HG02610 (cell line): ENCODE measurements around the gene KCNK1.
A peak's percentile ranks its signal among the peaks of the same experiment; 100 is the strongest.
"Not testable (repeated sequence)": the region's sequence is repeated elsewhere in the genome, so short reads cannot be mapped to it uniquely, and the experiment has no call there.

Experiments used
- ATAC-seq: cut with Tn5 transposase; IDR thresholded peaks from one replicate; pipeline ENCODE4 v1.9.1; 2021; ENCODE audit warnings: mild to moderate bottlenecking, moderate library complexity; ENCODE audit not compliant: unreplicated experiment

The KCNK1 gene

GRCh38 chr1:233607252-233608119 lies 6.4 kb upstream of the KCNK1 start:
- ATAC-seq = no peak

GRCh38 chr1:233608988-233609387 lies 4.9 kb upstream of the KCNK1 start:
- no peak for ATAC-seq

GRCh38 chr1:233609926-233610325 lies 4.0 kb upstream of the KCNK1 start:
- no peak for ATAC-seq

GRCh38 chr1:233610628-233611027 lies 3.3 kb upstream of the KCNK1 start:
- no peak for ATAC-seq

GRCh38 chr1:233611363-233611762 lies 2.5 kb upstream of the KCNK1 start:
- not testable (repeated sequence) for ATAC-seq

DNA sequence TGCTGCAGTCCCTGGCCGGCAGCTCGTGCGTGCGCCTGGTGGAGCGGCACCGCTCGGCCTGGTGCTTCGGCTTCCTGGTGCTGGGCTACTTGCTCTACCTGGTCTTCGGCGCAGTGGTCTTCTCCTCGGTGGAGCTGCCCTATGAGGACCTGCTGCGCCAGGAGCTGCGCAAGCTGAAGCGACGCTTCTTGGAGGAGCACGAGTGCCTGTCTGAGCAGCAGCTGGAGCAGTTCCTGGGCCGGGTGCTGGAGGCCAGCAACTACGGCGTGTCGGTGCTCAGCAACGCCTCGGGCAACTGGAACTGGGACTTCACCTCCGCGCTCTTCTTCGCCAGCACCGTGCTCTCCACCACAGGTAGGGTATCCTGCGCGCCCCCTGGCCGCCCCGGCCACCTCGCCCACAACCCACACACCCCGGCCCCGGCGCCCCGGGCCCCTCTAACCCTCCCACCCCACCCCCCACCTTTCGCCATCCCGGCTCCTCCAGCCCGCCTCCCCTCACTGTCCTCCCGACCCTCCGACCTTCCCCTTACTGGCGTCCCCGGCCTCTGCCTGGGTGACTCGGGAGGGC lies 352 bp downstream of the KCNK1 start:
- peak; percentile 35 for ATAC-seq

DNA sequence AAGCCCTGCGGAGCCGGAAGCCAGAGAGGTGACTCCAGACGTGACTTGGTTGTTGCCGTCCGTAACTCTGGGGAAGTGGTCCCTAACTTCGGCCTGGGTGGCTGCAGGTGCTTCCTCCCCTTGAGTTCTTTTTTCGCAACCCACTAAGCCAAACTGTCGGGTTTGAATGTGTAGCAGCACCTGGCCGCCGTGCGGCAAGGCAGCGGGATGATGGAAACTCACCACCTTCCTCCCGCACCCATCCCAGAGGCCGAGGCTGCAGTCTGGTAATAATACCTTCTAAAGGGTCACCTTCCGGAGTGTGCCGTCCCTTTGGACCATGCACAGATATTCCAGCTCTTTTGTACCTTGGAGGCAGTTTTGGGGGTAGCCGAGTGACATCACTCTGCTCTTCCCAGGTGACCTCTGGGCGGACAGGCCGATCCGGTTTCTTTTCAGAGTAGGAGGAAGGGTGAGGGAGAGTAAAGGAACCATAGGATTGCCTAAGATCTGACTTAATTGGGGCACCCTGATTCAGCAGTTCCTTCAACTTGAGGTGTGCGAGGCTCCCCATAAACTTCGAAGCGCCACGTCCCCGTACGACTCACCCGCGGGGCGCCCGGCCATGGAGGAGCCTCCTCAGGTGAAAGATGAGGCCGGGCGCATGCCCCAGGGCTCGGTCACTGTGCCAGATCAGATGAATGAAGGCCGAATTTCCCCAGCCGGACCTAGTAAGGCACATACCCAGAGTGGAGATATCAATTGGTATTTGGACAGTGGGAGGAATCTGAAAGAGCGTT lies 1.0 kb downstream of the KCNK1 start:
- peak; percentile 28 for ATAC-seq

GRCh38 chr1:233615571-233615970 lies 1.7 kb downstream of the KCNK1 start:
- ATAC-seq = no peak

DNA sequence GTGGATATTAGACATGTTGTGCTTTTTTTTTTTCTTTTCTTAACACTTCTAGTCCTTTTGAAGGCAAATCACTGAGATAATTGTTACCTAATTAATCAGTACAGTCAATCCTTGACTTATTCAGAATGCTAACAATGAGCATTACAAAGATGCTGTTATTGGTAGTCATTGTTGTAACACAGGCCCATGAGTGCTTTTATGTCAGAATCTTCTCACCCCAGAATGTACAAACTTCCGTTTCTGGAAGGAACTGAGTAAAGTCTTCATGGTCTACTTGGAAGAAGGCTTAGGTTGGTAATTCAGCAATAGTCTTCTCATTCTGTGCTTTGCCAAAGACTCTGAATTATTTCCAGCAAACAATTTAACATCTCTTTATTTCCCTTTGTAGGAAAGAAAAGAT lies 3.1 kb downstream of the KCNK1 start:
- ATAC-seq = no peak

- not testable (repeated sequence) for ATAC-seq
Observed at GRCh38 chr1:233619414-233619813, 5.5 kb downstream of the KCNK1 start.

DNA sequence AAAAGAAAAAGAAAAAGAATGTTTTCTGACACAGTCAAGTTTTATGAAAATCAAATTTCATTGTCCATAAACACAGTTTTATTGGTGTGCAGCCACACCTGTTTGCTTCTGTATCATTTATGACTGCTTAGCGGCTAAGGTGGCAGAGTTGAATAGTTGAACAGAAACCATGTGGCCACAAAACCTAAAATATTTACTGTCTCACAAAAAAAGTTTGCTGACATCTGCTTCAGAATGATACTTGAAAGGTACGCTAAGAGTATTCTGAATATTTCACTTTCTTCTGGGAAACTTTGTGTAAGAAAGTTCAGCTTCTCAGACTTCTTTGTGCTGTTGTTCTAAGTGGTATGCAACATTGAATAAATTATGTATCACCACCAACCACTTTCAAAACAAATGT lies 6.2 kb downstream of the KCNK1 start:
- ATAC-seq = peak; percentile 77

DNA sequence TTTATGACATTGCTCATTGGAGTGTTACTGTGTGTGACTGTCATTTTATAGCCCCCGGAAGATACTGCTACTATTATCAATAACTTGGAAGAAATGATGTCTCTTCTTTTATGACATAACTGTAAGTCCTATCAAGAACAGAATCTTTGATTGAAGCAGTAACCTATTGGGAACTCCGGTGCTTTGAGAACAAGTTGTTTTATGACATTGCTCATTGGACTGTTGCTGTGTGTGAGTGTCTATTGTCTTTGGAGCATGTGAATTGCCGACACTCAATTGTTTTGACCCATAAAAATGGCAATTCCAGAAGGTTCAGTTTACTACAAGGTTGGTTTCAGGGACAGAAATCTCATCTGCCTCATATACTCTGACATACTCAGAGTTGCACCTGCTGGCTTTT lies 8.0 kb downstream of the KCNK1 start:
- ATAC-seq = no peak

DNA sequence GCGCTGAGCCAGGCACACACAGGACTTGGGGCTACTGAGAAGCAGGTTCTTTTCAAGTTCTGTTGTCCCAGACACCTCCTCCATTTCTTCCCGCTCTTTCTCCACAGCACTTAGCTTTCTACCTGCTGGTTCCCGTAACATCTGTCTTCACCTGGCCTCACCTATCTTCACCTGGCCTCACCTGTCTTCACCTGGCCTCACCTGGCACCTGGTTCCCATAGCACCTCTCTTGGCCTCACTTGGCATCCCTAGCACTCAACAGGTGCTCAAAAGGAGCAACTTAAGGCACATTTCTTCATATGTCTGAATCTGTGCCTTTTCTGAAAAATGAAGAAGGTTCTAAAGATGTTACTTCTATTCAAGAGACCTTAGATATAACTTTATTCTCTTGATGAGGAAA lies 10.4 kb downstream of the KCNK1 start:
- no peak for ATAC-seq

DNA sequence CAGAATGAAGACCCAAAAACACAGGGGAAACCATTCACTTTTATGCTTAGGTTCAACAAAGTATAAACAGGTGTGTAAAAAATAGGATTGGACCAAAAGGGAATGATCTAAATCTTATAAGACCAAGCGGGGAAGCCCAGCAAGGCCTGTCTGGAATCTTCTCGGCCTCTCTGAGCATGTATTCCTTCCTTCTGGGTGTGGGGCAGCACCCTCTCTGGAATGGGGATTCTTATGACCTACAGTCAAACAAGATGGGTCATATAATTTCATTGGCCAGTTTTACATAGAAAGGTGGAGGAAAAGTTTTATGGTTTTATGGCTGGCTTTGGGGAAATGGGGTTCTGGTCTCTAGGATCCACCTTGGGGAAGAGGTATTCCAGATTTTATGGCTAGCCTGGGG lies 11.2 kb downstream of the KCNK1 start:
- ATAC-seq = no peak

GRCh38 chr1:233625510-233625981 lies 11.6 kb downstream of the KCNK1 start:
- no peak for ATAC-seq

- no peak for ATAC-seq
Observed at GRCh38 chr1:233627376-233627775, 13.5 kb downstream of the KCNK1 start.

GRCh38 chr1:233627823-233628222 lies 13.9 kb downstream of the KCNK1 start:
- peak; percentile 64 for ATAC-seq

DNA sequence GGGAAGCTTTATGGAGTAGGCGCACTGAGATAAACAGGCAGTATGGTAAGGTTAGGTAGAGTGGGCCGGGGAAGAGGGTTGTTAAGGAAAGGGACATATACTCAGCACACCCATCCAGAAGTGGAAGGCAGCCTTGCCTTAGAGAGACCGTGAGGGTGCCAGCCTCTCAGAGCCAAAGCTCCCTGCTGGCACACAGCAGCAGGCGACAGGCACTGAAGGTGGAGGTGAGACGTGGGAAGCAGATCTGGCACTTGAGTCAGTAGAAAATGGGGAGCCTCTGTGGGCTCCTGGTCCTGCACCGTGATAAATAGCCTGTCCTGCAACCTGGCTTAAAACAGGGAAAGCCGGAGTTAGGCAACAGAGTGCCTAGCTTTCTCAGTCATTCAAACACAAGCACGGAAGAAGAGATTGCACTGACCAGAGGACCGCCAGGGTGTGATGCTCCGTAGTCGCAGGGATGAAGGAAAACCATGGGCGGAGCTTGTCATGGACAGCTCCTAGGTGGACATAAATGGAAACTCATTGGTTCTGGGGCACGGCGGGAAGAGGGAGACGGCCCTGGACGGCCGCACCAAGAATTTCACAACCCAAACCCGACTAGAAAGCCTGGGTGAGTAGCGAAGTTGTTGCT lies 15.5 kb downstream of the KCNK1 start:
- ATAC-seq = no peak

- no peak for ATAC-seq
Observed at GRCh38 chr1:233631810-233632405, 18.0 kb downstream of the KCNK1 start.

GRCh38 chr1:233632436-233632835 lies 18.5 kb downstream of the KCNK1 start:
- no peak for ATAC-seq
